CD4-positive, alpha-beta T cell (primary cell): ENCODE measurements around the gene MED27. TPM values are rescaled to one million over a fixed set of nuclear protein-coding genes. Genes with fewer than 3 reads are reported as not detected.

Source experiments
- ATAC-seq: fragments of 200-7000 bp; cut with Tn5 transposase; one replicate; pipeline ENCODE4 v1.10.0; 2022; ENCODE audit warnings: mild to moderate bottlenecking; ENCODE audit not compliant: poor library complexity
- CTCF ChIA-PET: fragments of 350-600 bp; sonication (Branson Sonifier 250); formaldehyde crosslinking; loops from one replicate; lab custom pipeline; 2021; ENCODE audit warnings: antibody characterized with exemption, inconsistent platforms; lab: Charles Lee
- POLR2A ChIA-PET: fragments of 350-600 bp; sonication (Branson Sonifier 250); formaldehyde crosslinking; loops from one replicate; lab custom pipeline; 2021; ENCODE audit warnings: antibody characterized with exemption, inconsistent platforms; lab: Charles Lee
- DNase-seq, 14 experiments: peaks; one replicate each; pipeline ENCODE4 v3.0.0-alpha.2; 2013 to 2020; ENCODE audit warnings: mixed read lengths in 2 of 14
- H3K27ac ChIP-seq, 2 donors: one replicate each; pipeline versions ENCODE4 v1.5.1 to v1.7.0; 2013; ENCODE audit warnings: low read length in 2 of 2, low read depth in 1 of 2, mild to moderate bottlenecking in 1 of 2
- H3K27me3 ChIP-seq, 2 experiments: 1 replicate in 1 of 2; 2 replicates in 1 of 2; pipeline versions ENCODE4 v1.6.1 to v1.7.0; 2013; ENCODE audit warnings: low read length in 2 of 2, control low read depth in 1 of 2, mild to moderate bottlenecking in 1 of 2, moderate library complexity in 1 of 2; ENCODE audit not compliant: insufficient read depth in 2 of 2, control insufficient read depth in 1 of 2
- H3K36me3 ChIP-seq: one replicate; pipeline ENCODE4 v1.6.1; 2013; ENCODE audit warnings: low read length, control low read depth; ENCODE audit not compliant: insufficient read depth
- H3K4me1 ChIP-seq: one replicate; pipeline ENCODE4 v1.6.1; 2013; ENCODE audit warnings: low read length, control low read depth; ENCODE audit not compliant: insufficient read depth
- H3K4me3 ChIP-seq: one replicate; pipeline ENCODE4 v1.5.1; 2013; ENCODE audit warnings: mild to moderate bottlenecking, low read length, moderate library complexity
- H3K9me3 ChIP-seq, 2 experiments: 1 replicate in 1 of 2; 2 replicates in 1 of 2; pipeline versions ENCODE4 v1.6.1 to v1.7.0; 2013; ENCODE audit warnings: low read length in 2 of 2, mild to moderate bottlenecking in 2 of 2, control low read depth in 1 of 2, moderate library complexity in 1 of 2; ENCODE audit not compliant: control insufficient read depth in 1 of 2, insufficient read depth in 1 of 2
- H3K27ac Mint-ChIP-seq: one replicate; pipeline ENCODE4 v1.8.0; 2020; ENCODE audit warnings: mixed read lengths
- H3K27me3 Mint-ChIP-seq: one replicate; pipeline ENCODE4 v1.8.0; 2021; ENCODE audit warnings: mixed read lengths
- H3K36me3 Mint-ChIP-seq: one replicate; pipeline ENCODE4 v1.8.0; 2021; ENCODE audit warnings: low read depth, mixed read lengths
- H3K4me1 Mint-ChIP-seq: one replicate; pipeline ENCODE4 v1.8.0; 2021; ENCODE audit warnings: low read depth, mixed read lengths
- H3K4me3 Mint-ChIP-seq: one replicate; pipeline ENCODE4 v1.8.0; 2020; ENCODE audit warnings: mild to moderate bottlenecking, mixed read lengths
- H3K9me3 Mint-ChIP-seq: one replicate; pipeline ENCODE4 v1.8.0; 2020; ENCODE audit warnings: mixed read lengths
- intact Hi-C, 2 experiments: fragments of 100-400 bp; cut with DNase I in 1 of 2; cut with micrococcal nuclease in 1 of 2; formaldehyde crosslinking; loops; one replicate each; pipeline versions ENCODE4 v1.15.1 to v1.9.0; 2023 to 2025; cut with DNase I, micrococcal nuclease
- total RNA-seq, 174 experiments: library from RNA in 2 of 174; stranded (reverse) in 2 of 174; gene quantifications; one replicate each; pipeline ENCODE4 v1.2.3 and lab custom pipeline; 2021 to 2026
- TF ChIP-seq, protein P1 (sequence below): fragments of 200-600 bp; IDR thresholded peaks from one replicate; pipeline ENCODE4 v1.8.0; 2022; ENCODE audit warnings: antibody characterized with exemption, mild to moderate bottlenecking

MED27 gene
- total RNA-seq, 2 experiments from 2014 or later = 15.0 to 17.4 TPM

DNA sequence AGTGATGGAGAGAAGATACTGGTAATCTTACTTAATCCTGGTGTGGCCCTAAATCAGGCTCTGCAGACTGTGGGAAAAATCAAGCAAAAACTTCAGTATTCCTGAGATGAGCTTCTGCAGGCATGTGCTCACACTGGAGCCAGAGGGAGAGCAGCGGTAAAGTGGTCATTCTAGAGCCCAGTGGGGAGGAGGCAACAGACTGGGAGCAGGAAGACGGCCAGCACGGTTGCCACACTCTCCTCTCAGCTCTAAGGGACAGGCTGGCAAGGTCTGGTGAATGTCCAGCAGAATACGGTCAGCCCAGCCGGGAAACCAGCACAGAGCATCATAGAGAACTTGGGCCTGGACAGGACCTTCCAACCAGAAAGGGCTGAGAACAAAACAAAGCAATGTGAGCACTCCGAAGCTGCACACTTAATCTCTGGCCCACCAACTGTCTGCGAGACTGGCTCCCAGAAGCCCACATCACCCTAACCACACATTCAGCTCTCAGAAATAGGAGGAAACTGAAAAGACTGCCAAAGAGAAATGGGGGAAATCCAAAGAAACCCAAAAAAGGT lies 30.3 kb downstream of the MED27 start:
- Histone ChIP-seq H3K9me3 (no peaks in the 10 kb centered on the region), H3K4me3 (no peak overlapping the region), H3K4me1 (no peaks in the 10 kb centered on the region), H3K27me3 (no peaks in the 10 kb centered on the region), H3K27ac (no peak overlapping the region), H3K36me3 (no peaks in the 10 kb centered on the region)
- H3K4me1 Mint-ChIP-seq = peaks cover 40% of the 10 kb centered on the region
- no peak for DNase-seq
- ChIA-PET CTCF (no interaction called here), POLR2A (no interaction called here)
- TF ChIP-seq, protein P1, sequence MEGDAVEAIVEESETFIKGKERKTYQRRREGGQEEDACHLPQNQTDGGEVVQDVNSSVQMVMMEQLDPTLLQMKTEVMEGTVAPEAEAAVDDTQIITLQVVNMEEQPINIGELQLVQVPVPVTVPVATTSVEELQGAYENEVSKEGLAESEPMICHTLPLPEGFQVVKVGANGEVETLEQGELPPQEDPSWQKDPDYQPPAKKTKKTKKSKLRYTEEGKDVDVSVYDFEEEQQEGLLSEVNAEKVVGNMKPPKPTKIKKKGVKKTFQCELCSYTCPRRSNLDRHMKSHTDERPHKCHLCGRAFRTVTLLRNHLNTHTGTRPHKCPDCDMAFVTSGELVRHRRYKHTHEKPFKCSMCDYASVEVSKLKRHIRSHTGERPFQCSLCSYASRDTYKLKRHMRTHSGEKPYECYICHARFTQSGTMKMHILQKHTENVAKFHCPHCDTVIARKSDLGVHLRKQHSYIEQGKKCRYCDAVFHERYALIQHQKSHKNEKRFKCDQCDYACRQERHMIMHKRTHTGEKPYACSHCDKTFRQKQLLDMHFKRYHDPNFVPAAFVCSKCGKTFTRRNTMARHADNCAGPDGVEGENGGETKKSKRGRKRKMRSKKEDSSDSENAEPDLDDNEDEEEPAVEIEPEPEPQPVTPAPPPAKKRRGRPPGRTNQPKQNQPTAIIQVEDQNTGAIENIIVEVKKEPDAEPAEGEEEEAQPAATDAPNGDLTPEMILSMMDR = no peak
- H3K27ac Mint-ChIP-seq = no peak overlapping the region
- peaks cover 15% of the 10 kb centered on the region for H3K36me3 Mint-ChIP-seq
- no peak overlapping the region for H3K4me3 Mint-ChIP-seq
- no peak for ATAC-seq
- H3K9me3 Mint-ChIP-seq = no peaks in the 10 kb centered on the region
- no peaks in the 10 kb centered on the region for H3K27me3 Mint-ChIP-seq
- intact Hi-C loops = no loop called here

DNA sequence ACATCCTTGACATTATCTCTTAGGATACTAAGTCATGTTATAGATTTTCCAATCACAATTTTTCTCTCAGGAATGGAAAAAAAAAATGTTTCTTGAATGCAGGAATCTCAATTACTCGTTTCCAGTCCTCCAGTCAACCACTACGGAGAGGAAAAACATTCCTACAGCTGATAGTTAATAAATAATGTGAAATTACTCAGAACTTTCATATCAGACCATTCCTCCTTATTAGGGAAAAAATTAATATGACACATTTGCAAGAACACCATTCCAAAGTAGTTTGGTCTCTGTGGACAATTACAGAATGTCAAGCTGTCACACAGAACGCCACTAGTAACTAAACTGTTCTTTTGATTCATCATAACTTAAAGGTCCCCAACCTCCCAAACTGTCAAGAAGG lies 31.5 kb downstream of the MED27 start:
- H3K27me3 ChIP-seq = no peaks in the 10 kb centered on the region
- no peak overlapping the region for H3K27ac Mint-ChIP-seq
- DNase-seq = no peak
- intact Hi-C loops = no loop called here
- no peaks in the 10 kb centered on the region for H3K27me3 Mint-ChIP-seq
- ChIA-PET CTCF (no interaction called here), POLR2A (no interaction called here)
- no peak overlapping the region for H3K4me3 Mint-ChIP-seq
- no peaks in the 10 kb centered on the region for H3K9me3 ChIP-seq
- H3K27ac ChIP-seq = no peak overlapping the region
- ATAC-seq = no peak
- no peaks in the 10 kb centered on the region for H3K36me3 ChIP-seq
- H3K4me3 ChIP-seq = no peak overlapping the region
- no peaks in the 10 kb centered on the region for H3K4me1 ChIP-seq
- H3K9me3 Mint-ChIP-seq = no peaks in the 10 kb centered on the region
- peaks cover 37% of the 10 kb centered on the region for H3K4me1 Mint-ChIP-seq
- H3K36me3 Mint-ChIP-seq = peaks cover 15% of the 10 kb centered on the region
- TF ChIP-seq, protein P1 = no peak

DNA sequence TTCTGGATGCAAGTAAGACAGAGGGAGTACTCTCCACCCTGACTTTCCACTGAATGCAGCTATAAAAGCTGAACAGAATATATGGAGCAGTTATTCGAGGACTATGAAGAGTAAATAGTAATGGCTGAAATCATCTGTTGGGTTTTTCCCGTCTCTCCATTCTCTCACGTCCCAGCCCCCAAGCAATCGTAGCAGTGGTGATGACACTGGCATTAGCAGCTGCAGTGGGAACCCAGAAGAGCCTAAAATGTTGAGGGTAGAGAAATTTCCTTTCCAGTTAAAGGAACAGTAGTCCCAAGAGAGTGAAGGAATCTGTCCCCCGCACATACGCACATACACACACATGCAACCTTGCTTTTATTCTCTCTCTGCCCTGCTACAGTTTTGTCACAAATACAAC lies 33.2 kb downstream of the MED27 start:
- CTCF ChIA-PET = no interaction called here

More for the DNA sequence above, 33.2 kb downstream of the MED27 start:
- peaks cover 21% of the 10 kb centered on the region for H3K36me3 Mint-ChIP-seq
- Histone ChIP-seq H3K27ac (no peak overlapping the region), H3K4me1 (no peaks in the 10 kb centered on the region), H3K36me3 (no peaks in the 10 kb centered on the region), H3K27me3 (no peaks in the 10 kb centered on the region), H3K9me3 (no peaks in the 10 kb centered on the region), H3K4me3 (no peak overlapping the region)
- intact Hi-C loops = no loop called here
- no peaks in the 10 kb centered on the region for H3K27me3 Mint-ChIP-seq
- POLR2A ChIA-PET = no interaction called here
- H3K9me3 Mint-ChIP-seq = no peaks in the 10 kb centered on the region
- peaks cover 32% of the 10 kb centered on the region for H3K4me1 Mint-ChIP-seq
- DNase-seq (no peak), ATAC-seq (no peak)
- no peak overlapping the region for H3K27ac Mint-ChIP-seq
- TF ChIP-seq, protein P1 = no peak
- H3K4me3 Mint-ChIP-seq = no peak overlapping the region
